ENCODE measurements around the gene PAH.

DNA sequence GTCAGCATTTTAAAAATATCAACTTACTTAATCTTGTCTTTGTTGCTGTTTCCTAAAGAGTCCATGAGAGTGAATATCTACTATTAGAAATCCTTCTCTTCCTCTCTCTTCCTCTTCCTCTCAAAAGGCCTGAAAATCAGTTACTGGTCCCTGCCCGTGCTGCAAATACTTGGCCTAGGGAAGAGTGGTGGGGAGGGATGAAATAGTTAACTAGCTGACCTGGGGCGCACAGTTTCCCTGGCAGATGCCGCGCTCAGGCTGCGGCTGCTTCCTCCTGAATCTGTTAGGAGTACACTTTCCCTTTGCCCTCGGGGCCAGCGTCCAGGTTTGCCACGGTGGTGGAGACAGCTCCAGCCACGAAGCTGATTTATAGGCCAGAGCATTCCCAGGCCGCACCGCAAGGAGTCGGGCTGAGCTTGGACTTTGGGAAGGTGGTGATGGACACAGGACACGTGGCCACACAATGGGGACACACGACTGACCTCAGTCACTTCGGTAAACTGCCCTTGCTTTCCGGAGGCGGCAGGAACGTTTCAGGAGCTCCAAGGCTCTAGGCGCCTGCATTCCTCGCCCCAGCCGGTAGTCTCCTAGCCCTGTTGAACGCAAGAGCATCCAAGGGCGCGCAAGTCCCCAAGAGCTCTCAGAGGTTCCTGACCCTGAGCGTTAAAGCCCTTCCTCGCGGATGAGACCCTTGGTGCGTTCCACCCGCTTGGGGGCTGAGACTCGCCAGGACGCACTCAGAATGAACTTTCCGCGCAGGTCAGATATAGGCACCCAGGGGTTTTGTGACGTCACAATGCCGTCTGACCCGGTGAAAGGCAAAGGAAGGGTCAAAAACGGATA lies 33.3 kb upstream of the PAH start:
- TF ChIP-seq ZNF335 (tag by site-specific recombination; conservative IDR thresholded peaks at IDR 0.05) (no peak), ZNF416 (tag by site-specific recombination; IDR thresholded peaks at IDR 0.05) (no peak), ZNF140 (tag by site-specific recombination; IDR thresholded peaks at IDR 0.05) (no peak), ZNF433 (tag by site-specific recombination; IDR thresholded peaks at IDR 0.05; ENCODE audit: low read depth) (no peak), KLF9 (tag by site-specific recombination; IDR thresholded peaks at IDR 0.05; ENCODE audit: low read depth) (no peak), ZNF473 (tag by site-specific recombination; IDR thresholded peaks at IDR 0.05) (no peak)
- TF ChIP-seq, protein P1, sequence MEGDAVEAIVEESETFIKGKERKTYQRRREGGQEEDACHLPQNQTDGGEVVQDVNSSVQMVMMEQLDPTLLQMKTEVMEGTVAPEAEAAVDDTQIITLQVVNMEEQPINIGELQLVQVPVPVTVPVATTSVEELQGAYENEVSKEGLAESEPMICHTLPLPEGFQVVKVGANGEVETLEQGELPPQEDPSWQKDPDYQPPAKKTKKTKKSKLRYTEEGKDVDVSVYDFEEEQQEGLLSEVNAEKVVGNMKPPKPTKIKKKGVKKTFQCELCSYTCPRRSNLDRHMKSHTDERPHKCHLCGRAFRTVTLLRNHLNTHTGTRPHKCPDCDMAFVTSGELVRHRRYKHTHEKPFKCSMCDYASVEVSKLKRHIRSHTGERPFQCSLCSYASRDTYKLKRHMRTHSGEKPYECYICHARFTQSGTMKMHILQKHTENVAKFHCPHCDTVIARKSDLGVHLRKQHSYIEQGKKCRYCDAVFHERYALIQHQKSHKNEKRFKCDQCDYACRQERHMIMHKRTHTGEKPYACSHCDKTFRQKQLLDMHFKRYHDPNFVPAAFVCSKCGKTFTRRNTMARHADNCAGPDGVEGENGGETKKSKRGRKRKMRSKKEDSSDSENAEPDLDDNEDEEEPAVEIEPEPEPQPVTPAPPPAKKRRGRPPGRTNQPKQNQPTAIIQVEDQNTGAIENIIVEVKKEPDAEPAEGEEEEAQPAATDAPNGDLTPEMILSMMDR (tag by site-specific recombination; IDR thresholded peaks at IDR 0.05), result no peak
- TF ChIP-seq, protein P2, sequence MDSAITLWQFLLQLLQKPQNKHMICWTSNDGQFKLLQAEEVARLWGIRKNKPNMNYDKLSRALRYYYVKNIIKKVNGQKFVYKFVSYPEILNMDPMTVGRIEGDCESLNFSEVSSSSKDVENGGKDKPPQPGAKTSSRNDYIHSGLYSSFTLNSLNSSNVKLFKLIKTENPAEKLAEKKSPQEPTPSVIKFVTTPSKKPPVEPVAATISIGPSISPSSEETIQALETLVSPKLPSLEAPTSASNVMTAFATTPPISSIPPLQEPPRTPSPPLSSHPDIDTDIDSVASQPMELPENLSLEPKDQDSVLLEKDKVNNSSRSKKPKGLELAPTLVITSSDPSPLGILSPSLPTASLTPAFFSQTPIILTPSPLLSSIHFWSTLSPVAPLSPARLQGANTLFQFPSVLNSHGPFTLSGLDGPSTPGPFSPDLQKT (IDR thresholded peaks at IDR 0.05; ENCODE audit: borderline replicate concordance, low read depth, low read length), result no peak
